Gastroesophageal sphincter (tissue), 4 donors: ENCODE data around the gene TMEM131. TPM values are rescaled to one million over a fixed set of nuclear protein-coding genes. Genes with fewer than 3 reads are reported as not detected.

Source experiments
- ATAC-seq: fragments of 150-250 bp; one replicate; pipeline ENCODE4 v1.9.1; 2016; ENCODE audit warnings: mild to moderate bottlenecking, moderate library complexity
- H3K27ac ChIP-seq, 4 donors: fragments of 200-600 bp; sonication (generic) in 3 of 4; 1 replicate in 3 of 4; 2 replicates in 1 of 4; pipeline ENCODE4 v1.5.1; 2016 to 2019
- H3K27me3 ChIP-seq: fragments of 200-600 bp; sonication (generic); one replicate; pipeline ENCODE4 v1.5.1; 2019
- H3K36me3 ChIP-seq, 2 donors: fragments of 200-600 bp; sonication (generic); one replicate each; pipeline ENCODE4 v1.5.1; 2019; ENCODE audit warnings: control low read depth in 1 of 2
- H3K4me1 ChIP-seq, 3 donors: fragments of 200-600 bp; sonication (generic); 1 replicate in 2 of 3; 2 replicates in 1 of 3; pipeline ENCODE4 v1.5.1; 2016 to 2019; ENCODE audit warnings: control low read depth in 2 of 3
- H3K4me3 ChIP-seq, 2 donors: fragments of 200-600 bp; sonication (generic); one replicate each; pipeline ENCODE4 v1.5.1; 2019; ENCODE audit warnings: mild to moderate bottlenecking in 1 of 2, moderate library complexity in 1 of 2
- H3K9me3 ChIP-seq, 3 donors: fragments of 200-600 bp; sonication (generic); one replicate each; pipeline ENCODE4 v1.5.1; 2017 to 2019; ENCODE audit warnings: control low read depth in 2 of 3
- EP300 ChIP-seq: sonication (generic); formaldehyde crosslinking; IDR thresholded peaks from one replicate; pipeline ENCODE4 v1.6.1; 2017; ENCODE audit warnings: antibody characterized with exemption, mild to moderate bottlenecking
- POLR2A ChIP-seq, 2 donors: fragments of 450-650 bp; IDR thresholded peaks; one replicate each; pipeline ENCODE4 v1.6.1; 2017; ENCODE audit warnings: antibody characterized with exemption in 2 of 2, mild to moderate bottlenecking in 2 of 2, moderate library complexity in 1 of 2
- POLR2AphosphoS5 ChIP-seq: sonication (generic); formaldehyde crosslinking; IDR thresholded peaks from one replicate; pipeline ENCODE4 v1.6.1; 2017; ENCODE audit warnings: antibody characterized with exemption
- WGBS, 2 donors: methylation state at CpG; one replicate each; pipeline ENCODE4 v1.1.5; 2018; ENCODE audit warnings: low coverage in 1 of 2; 5-methylcytosine and 5-hydroxymethylcytosine counted together
- total RNA-seq, 4 donors: library from RNA; depleted of rRNA; stranded (reverse); fragments of >200 nt; gene quantifications; one replicate each; pipeline ENCODE4 v1.1.0, GENCODE V29; 2016
- TF ChIP-seq, protein P1 (sequence below), 4 experiments: fragments of 200-600 bp in 2 of 4; fragments of 450-650 bp in 2 of 4; sonication (generic) in 1 of 4; IDR thresholded peaks; one replicate each; pipeline ENCODE4 v1.5.1; 2017 to 2019; ENCODE audit warnings: antibody characterized with exemption in 4 of 4, mild to moderate bottlenecking in 2 of 4, moderate library complexity in 2 of 4

Gene TMEM131
- total RNA-seq, 4 donors from 2014 or later, result 32.0 to 46.4 (median 33.9) TPM

GRCh38 chr2:97722227-97722626, 273.5 kb downstream of the TMEM131 start:
- TF ChIP-seq, protein P1, sequence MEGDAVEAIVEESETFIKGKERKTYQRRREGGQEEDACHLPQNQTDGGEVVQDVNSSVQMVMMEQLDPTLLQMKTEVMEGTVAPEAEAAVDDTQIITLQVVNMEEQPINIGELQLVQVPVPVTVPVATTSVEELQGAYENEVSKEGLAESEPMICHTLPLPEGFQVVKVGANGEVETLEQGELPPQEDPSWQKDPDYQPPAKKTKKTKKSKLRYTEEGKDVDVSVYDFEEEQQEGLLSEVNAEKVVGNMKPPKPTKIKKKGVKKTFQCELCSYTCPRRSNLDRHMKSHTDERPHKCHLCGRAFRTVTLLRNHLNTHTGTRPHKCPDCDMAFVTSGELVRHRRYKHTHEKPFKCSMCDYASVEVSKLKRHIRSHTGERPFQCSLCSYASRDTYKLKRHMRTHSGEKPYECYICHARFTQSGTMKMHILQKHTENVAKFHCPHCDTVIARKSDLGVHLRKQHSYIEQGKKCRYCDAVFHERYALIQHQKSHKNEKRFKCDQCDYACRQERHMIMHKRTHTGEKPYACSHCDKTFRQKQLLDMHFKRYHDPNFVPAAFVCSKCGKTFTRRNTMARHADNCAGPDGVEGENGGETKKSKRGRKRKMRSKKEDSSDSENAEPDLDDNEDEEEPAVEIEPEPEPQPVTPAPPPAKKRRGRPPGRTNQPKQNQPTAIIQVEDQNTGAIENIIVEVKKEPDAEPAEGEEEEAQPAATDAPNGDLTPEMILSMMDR (IDR thresholded peaks at IDR 0.05), result no peak
- TF ChIP-seq EP300, result no peak
- TF ChIP-seq POLR2A (IDR thresholded peaks at IDR 0.05), result no peak
- no peak for TF ChIP-seq POLR2AphosphoS5
- H3K4me3 ChIP-seq, result no peak overlapping the region
- no peaks in the 10 kb centered on the region for H3K9me3 ChIP-seq
- no peak overlapping the region for H3K27ac ChIP-seq
- no peaks in the 10 kb centered on the region for H3K36me3 ChIP-seq
- WGBS, 2 donors, result 84 to 91% methylated on average over 4 to 6 of the region's 6 CpGs
- H3K4me1 ChIP-seq, result no peaks in the 10 kb centered on the region
- ATAC-seq, result no peak
- H3K27me3 ChIP-seq, result peaks cover 20% of the 10 kb centered on the region

GRCh38 chr2:97720746-97721145, 275.0 kb downstream of the TMEM131 start:
- Histone ChIP-seq H3K36me3 (no peaks in the 10 kb centered on the region), H3K9me3 (no peaks in the 10 kb centered on the region), H3K4me1 (no peaks in the 10 kb centered on the region), H3K27ac (no peak overlapping the region), H3K4me3 (no peak overlapping the region), H3K27me3 (peaks cover 20% of the 10 kb centered on the region)
- TF ChIP-seq EP300, result no peak
- TF ChIP-seq, protein P1 (IDR thresholded peaks at IDR 0.05), result no peak
- TF ChIP-seq POLR2AphosphoS5, result no peak
- TF ChIP-seq POLR2A (IDR thresholded peaks at IDR 0.05), result no peak
- WGBS, 2 donors, result 62% methylated on average over 2 of the region's 2 CpGs; no CpG with 5 or more reads in 1 of the 2 donors
- no peak for ATAC-seq

- no peak overlapping the region for H3K4me3 ChIP-seq
- ATAC-seq, result no peak
- no peaks in the 10 kb centered on the region for H3K36me3 ChIP-seq
- peaks cover 11% of the 10 kb centered on the region for H3K27me3 ChIP-seq
- WGBS, 2 donors, result 92 to 94% methylated on average over 13 to 16 of the region's 16 CpGs
- no peaks in the 10 kb centered on the region for H3K9me3 ChIP-seq
- no peaks in the 10 kb centered on the region for H3K4me1 ChIP-seq
- TF ChIP-seq POLR2A (IDR thresholded peaks at IDR 0.05), result no peak
- TF ChIP-seq, protein P1 (IDR thresholded peaks at IDR 0.05), result no peak
- no peak for TF ChIP-seq EP300
- TF ChIP-seq POLR2AphosphoS5, result no peak
- H3K27ac ChIP-seq, result no peak overlapping the region
Measured at GRCh38 chr2:97719362-97720155, 276.2 kb downstream of the TMEM131 start.

DNA sequence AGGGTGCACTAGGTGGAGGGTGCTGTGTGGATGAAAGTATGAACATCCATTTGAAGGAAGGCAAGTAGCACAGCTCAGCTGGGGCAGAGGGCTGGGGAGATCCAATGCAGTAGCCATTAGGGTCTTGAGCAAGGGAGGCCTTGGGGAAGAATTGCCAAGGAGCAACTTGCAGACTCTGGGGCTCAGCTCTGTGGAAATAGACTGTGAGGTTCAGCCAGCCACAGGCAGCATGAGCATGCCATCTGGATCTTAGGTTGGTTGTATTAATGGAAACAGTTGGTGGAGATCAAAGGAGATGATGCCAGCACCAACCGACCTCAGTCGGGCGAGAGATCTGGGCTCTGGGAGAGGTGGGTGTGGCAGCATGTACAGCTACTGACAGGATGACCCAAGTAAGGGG, 276.8 kb downstream of the TMEM131 start:
- no peak for ATAC-seq
- Histone ChIP-seq H3K27ac (no peak overlapping the region), H3K27me3 (peaks cover 5% of the 10 kb centered on the region), H3K4me1 (no peaks in the 10 kb centered on the region), H3K36me3 (no peaks in the 10 kb centered on the region), H3K4me3 (no peak overlapping the region), H3K9me3 (no peaks in the 10 kb centered on the region)
- 76% methylated on average over 3 of the region's 3 CpGs; no CpG with 5 or more reads in 1 of the 2 donors for WGBS, 2 donors
- TF ChIP-seq POLR2AphosphoS5, result no peak
- TF ChIP-seq, protein P1 (IDR thresholded peaks at IDR 0.05), result no peak
- no peak for TF ChIP-seq EP300
- TF ChIP-seq POLR2A (IDR thresholded peaks at IDR 0.05), result no peak
